ENCODE results near the gene SLC4A5. TPM values are rescaled to one million over a fixed set of nuclear protein-coding genes. Genes with fewer than 3 reads are reported as not detected.

The SLC4A5 gene
- total RNA-seq, 2 donors from 2014 or later: 6.2 to 65.9 TPM

GRCh38 chr2:74390606-74391005 is 47.4 kb upstream of the SLC4A5 start:
- Histone ChIP-seq H3K4me3 (peak overlapping the region; percentile 87 to 90), H3K9me3 (no peaks in the 10 kb centered on the region), H3K36me3 (no peaks in the 10 kb centered on the region), H3K27me3 (replicated peaks; ENCODE audit: insufficient read depth) (no peaks in the 10 kb centered on the region), H3K27ac (no peak overlapping the region), H3K4me1 (replicated peaks) (peaks cover 6% of the 10 kb centered on the region)
- WGBS: 37% methylated on average over 5 of the region's 5 CpGs
- no peak for DNase-seq (ENCODE audit: low spot score)
- TF ChIP-seq, protein P1, sequence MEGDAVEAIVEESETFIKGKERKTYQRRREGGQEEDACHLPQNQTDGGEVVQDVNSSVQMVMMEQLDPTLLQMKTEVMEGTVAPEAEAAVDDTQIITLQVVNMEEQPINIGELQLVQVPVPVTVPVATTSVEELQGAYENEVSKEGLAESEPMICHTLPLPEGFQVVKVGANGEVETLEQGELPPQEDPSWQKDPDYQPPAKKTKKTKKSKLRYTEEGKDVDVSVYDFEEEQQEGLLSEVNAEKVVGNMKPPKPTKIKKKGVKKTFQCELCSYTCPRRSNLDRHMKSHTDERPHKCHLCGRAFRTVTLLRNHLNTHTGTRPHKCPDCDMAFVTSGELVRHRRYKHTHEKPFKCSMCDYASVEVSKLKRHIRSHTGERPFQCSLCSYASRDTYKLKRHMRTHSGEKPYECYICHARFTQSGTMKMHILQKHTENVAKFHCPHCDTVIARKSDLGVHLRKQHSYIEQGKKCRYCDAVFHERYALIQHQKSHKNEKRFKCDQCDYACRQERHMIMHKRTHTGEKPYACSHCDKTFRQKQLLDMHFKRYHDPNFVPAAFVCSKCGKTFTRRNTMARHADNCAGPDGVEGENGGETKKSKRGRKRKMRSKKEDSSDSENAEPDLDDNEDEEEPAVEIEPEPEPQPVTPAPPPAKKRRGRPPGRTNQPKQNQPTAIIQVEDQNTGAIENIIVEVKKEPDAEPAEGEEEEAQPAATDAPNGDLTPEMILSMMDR (IDR thresholded peaks at IDR 0.05): no peak
- TF ChIP-seq POLR2AphosphoS5 (IDR thresholded peaks at IDR 0.05): no peak
- TF ChIP-seq POLR2A (IDR thresholded peaks at IDR 0.05): no peak
- intact Hi-C loops (cut with DNase I): no loop called here

GRCh38 chr2:74387346-74387745 is 44.1 kb upstream of the SLC4A5 start:
- Histone ChIP-seq H3K27ac (no peak overlapping the region), H3K4me1 (replicated peaks) (peaks cover 14% of the 10 kb centered on the region), H3K27me3 (replicated peaks; ENCODE audit: insufficient read depth) (no peaks in the 10 kb centered on the region), H3K9me3 (no peaks in the 10 kb centered on the region), H3K36me3 (no peaks in the 10 kb centered on the region), H3K4me3 (no peak overlapping the region)
- 85% methylated on average over 1 of the region's 1 CpG for WGBS
- TF ChIP-seq, protein P1 (IDR thresholded peaks at IDR 0.05): no peak
- TF ChIP-seq POLR2A (IDR thresholded peaks at IDR 0.05): no peak
- TF ChIP-seq POLR2AphosphoS5 (IDR thresholded peaks at IDR 0.05): no peak
- intact Hi-C loops (cut with DNase I): no loop called here
- no peak for DNase-seq (ENCODE audit: low spot score)

DNA sequence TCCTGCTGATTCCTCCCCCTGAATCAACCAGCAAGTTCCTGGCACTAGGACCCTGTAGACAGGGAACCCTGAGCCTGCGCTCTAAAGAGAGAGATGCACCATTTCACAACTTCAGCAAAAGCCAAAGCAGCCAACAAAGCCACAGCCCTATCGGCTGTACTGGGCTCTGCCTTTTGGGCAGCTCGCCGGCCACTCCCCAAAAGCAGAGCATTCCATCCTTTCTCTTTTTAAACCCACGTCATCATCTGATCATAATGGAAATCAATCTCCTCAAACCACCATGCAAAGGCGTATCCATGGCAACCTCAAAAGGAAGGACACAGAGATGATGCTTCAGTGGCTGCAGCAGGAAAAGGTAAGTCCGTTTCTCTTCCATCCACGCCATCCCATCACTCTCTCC is 42.2 kb upstream of the SLC4A5 start:
- Histone ChIP-seq H3K4me1 (replicated peaks) (peaks cover 11% of the 10 kb centered on the region), H3K27ac (peak overlapping the region in 1 of 2 donors; percentile 12), H3K4me3 (no peak overlapping the region), H3K36me3 (no peaks in the 10 kb centered on the region), H3K27me3 (replicated peaks; ENCODE audit: insufficient read depth) (no peaks in the 10 kb centered on the region), H3K9me3 (no peaks in the 10 kb centered on the region)
- no peak for DNase-seq (ENCODE audit: low spot score)
- intact Hi-C loops (cut with DNase I): no loop called here
- 74% methylated on average over 8 of the region's 8 CpGs for WGBS
- TF ChIP-seq, protein P1 (IDR thresholded peaks at IDR 0.05): no peak
- TF ChIP-seq POLR2AphosphoS5 (IDR thresholded peaks at IDR 0.05) (no peak), POLR2A (IDR thresholded peaks at IDR 0.05) (no peak)

GRCh38 chr2:74384051-74384450 is 40.8 kb upstream of the SLC4A5 start:
- peaks cover 17% of the 10 kb centered on the region for H3K4me1 ChIP-seq (replicated peaks)

DNA sequence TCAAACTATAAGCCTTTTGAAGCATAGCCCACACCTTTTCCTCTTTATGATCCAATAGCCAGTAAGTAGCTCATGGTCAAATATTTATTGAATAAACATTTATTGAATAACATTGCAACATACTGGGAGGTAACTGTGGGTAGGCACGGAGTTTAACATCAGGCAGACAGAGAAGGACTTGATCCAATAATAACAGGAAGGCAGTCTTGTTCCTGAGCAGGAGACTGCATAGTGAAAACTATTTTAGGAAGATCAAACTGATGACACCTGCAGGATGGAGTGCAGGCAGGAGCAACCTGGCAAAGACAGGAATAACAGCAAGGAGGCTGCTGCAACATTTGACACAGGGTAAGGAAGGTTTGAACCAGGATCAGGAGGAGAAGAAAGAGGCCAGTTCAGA is 40.0 kb upstream of the SLC4A5 start:
- H3K4me3 ChIP-seq: no peak overlapping the region
- no peaks in the 10 kb centered on the region for H3K9me3 ChIP-seq
- DNase-seq (ENCODE audit: low spot score): peak; percentile 59
- TF ChIP-seq POLR2A (IDR thresholded peaks at IDR 0.05) (no peak), POLR2AphosphoS5 (IDR thresholded peaks at IDR 0.05) (peak; percentile 94)
- 15% methylated on average over 1 of the region's 1 CpG for WGBS
- peak overlapping the region; percentile 19 to 43 for H3K27ac ChIP-seq
- H3K4me1 ChIP-seq (replicated peaks): peaks cover 17% of the 10 kb centered on the region
- H3K36me3 ChIP-seq: no peaks in the 10 kb centered on the region
- intact Hi-C loops (cut with DNase I): no loop called here
- no peaks in the 10 kb centered on the region for H3K27me3 ChIP-seq (replicated peaks; ENCODE audit: insufficient read depth)

More at GRCh38 chr2:74384051-74384450, 40.8 kb upstream of the SLC4A5 start:
- peak overlapping the region in 1 of 2 donors; percentile 43 for H3K27ac ChIP-seq
- H3K27me3 ChIP-seq (replicated peaks; ENCODE audit: insufficient read depth): no peaks in the 10 kb centered on the region
- no peak for TF ChIP-seq POLR2AphosphoS5 (IDR thresholded peaks at IDR 0.05)
- TF ChIP-seq, protein P1 (IDR thresholded peaks at IDR 0.05): no peak
- TF ChIP-seq POLR2A (IDR thresholded peaks at IDR 0.05): no peak
- no peak for DNase-seq (ENCODE audit: low spot score)
- no peaks in the 10 kb centered on the region for H3K36me3 ChIP-seq
- WGBS: 77% methylated on average over 3 of the region's 3 CpGs
- intact Hi-C loops (cut with DNase I): no loop called here
- no peak overlapping the region for H3K4me3 ChIP-seq
- no peaks in the 10 kb centered on the region for H3K9me3 ChIP-seq

All from prostate gland (tissue), 2 donors.